GM18508 (cell line): ENCODE results near the gene KLB.
"Not testable (repeated sequence)": the region's sequence is repeated elsewhere in the genome, so short reads cannot be mapped to it uniquely, and the experiment has no call there.

ENCODE experiments used
- ATAC-seq: cut with Tn5 transposase; IDR thresholded peaks from one replicate; pipeline ENCODE4 v1.9.1; 2021; ENCODE audit warnings: moderate number of reproducible peaks; ENCODE audit not compliant: insufficient read depth, unreplicated experiment

KLB gene

GRCh38 chr4:39422247-39422646 lies 15.5 kb downstream of the KLB start:
- ATAC-seq: no peak

- not testable (repeated sequence) for ATAC-seq
These were observed 18.6 kb downstream of the KLB start for GRCh38 chr4:39425297-39425696.

- ATAC-seq: no peak
These were observed 20.0 kb downstream of the KLB start for GRCh38 chr4:39426728-39427127.

- no peak for ATAC-seq
These were observed 20.9 kb downstream of the KLB start for GRCh38 chr4:39427520-39428114.

- no peak for ATAC-seq
These were observed 23.0 kb downstream of the KLB start for GRCh38 chr4:39429476-39430334.

- no peak for ATAC-seq
These were observed 27.3 kb downstream of the KLB start for GRCh38 chr4:39433878-39434492.

- no peak for ATAC-seq
These were observed 29.2 kb downstream of the KLB start for GRCh38 chr4:39435659-39436563.

GRCh38 chr4:39441593-39441992 lies 34.9 kb downstream of the KLB start:
- no peak for ATAC-seq

- ATAC-seq: no peak
These were observed 36.3 kb downstream of the KLB start for GRCh38 chr4:39442998-39443397.

- no peak for ATAC-seq
These were observed 39.7 kb downstream of the KLB start for GRCh38 chr4:39446483-39446841.

- peak; percentile 67 for ATAC-seq
These were observed 40.3 kb downstream of the KLB start for GRCh38 chr4:39446842-39447573.

GRCh38 chr4:39450618-39451017 lies 43.9 kb downstream of the KLB start:
- ATAC-seq: no peak

GRCh38 chr4:39451423-39452023 lies 44.8 kb downstream of the KLB start:
- ATAC-seq: no peak

GRCh38 chr4:39452153-39452859 lies 45.6 kb downstream of the KLB start:
- no peak for ATAC-seq

GRCh38 chr4:39452860-39453587 lies 46.3 kb downstream of the KLB start:
- no peak for ATAC-seq

GRCh38 chr4:39453738-39454137 lies 47.0 kb downstream of the KLB start:
- no peak for ATAC-seq

- ATAC-seq: no peak
These were observed 48.8 kb downstream of the KLB start for GRCh38 chr4:39455486-39455885.
